Nephron (organoid): ENCODE results near the gene ASTN2.

ENCODE experiments used
- H3K27ac Mint-ChIP-seq, 3 experiments: 2 replicates each; pipeline ENCODE4 v1.8.0; 2020; ENCODE audit warnings: mixed read lengths in 3 of 3, mild to moderate bottlenecking in 2 of 3, moderate library complexity in 1 of 3
- H3K27me3 Mint-ChIP-seq: 2 replicates; pipeline ENCODE4 v1.8.0; 2021; ENCODE audit warnings: low read depth, mild to moderate bottlenecking, moderate library complexity, mixed read lengths
- H3K36me3 Mint-ChIP-seq: 2 replicates; pipeline ENCODE4 v1.8.0; 2020; ENCODE audit warnings: low read depth, mixed read lengths
- H3K4me1 Mint-ChIP-seq: 2 replicates; pipeline ENCODE4 v1.8.0; 2020; ENCODE audit warnings: mixed read lengths
- H3K4me3 Mint-ChIP-seq, 3 experiments: 2 replicates each; pipeline ENCODE4 v1.8.0; 2020; ENCODE audit warnings: mild to moderate bottlenecking in 3 of 3, mixed read lengths in 3 of 3, moderate library complexity in 2 of 3
- H3K9me3 Mint-ChIP-seq: 2 replicates; pipeline ENCODE4 v1.8.0; 2020; ENCODE audit warnings: mixed read lengths
- CTCF ChIP-seq, 3 experiments: fragments of 200-600 bp; sonication (generic); IDR thresholded peaks; one replicate each; pipeline ENCODE4 v1.5.0; 2021; ENCODE audit warnings: antibody characterized with exemption in 3 of 3; ENCODE audit not compliant: unreplicated experiment in 3 of 3

Gene ASTN2

DNA sequence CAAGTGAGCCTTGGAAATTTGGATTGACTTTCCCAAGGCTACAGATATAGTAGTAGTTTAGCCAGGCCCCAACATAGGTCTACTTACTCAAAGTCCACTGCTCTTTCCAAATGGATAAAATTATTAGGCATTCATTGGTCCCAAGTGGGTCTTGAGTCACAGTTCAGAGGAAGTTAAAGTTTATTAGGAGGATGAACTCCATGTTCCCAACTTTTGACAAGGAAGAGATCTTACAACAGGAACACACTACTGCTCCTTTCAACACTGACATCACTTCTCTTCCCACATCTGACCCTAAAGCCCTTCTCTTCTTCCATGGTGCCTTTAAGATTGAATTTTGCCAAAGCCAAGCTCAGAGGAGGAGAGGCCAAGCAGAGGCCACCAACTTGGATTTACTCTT, 962.2 kb downstream of the ASTN2 start:
- Mint-ChIP-seq H3K9me3 (peaks cover 19% of the 10 kb centered on the region), H3K4me1 (peaks cover 21% of the 10 kb centered on the region)
- no peak for TF ChIP-seq CTCF (IDR thresholded peaks at IDR 0.05; ENCODE audit: unreplicated experiment in 3 of 3)

GRCh38 chr9:116452227-116452626, 962.6 kb downstream of the ASTN2 start:
- Mint-ChIP-seq H3K27me3 (no peaks in the 10 kb centered on the region), H3K4me1 (peaks cover 21% of the 10 kb centered on the region), H3K9me3 (peaks cover 17% of the 10 kb centered on the region), H3K27ac (no peak overlapping the region), H3K36me3 (peaks cover 11% of the 10 kb centered on the region), H3K4me3 (no peak overlapping the region)
- no peak for TF ChIP-seq CTCF (IDR thresholded peaks at IDR 0.05; ENCODE audit: unreplicated experiment in 3 of 3)

More for the DNA sequence above, 962.2 kb downstream of the ASTN2 start:
- Mint-ChIP-seq H3K27ac (no peak overlapping the region), H3K36me3 (peaks cover 13% of the 10 kb centered on the region), H3K4me3 (no peak overlapping the region), H3K27me3 (no peaks in the 10 kb centered on the region)

DNA sequence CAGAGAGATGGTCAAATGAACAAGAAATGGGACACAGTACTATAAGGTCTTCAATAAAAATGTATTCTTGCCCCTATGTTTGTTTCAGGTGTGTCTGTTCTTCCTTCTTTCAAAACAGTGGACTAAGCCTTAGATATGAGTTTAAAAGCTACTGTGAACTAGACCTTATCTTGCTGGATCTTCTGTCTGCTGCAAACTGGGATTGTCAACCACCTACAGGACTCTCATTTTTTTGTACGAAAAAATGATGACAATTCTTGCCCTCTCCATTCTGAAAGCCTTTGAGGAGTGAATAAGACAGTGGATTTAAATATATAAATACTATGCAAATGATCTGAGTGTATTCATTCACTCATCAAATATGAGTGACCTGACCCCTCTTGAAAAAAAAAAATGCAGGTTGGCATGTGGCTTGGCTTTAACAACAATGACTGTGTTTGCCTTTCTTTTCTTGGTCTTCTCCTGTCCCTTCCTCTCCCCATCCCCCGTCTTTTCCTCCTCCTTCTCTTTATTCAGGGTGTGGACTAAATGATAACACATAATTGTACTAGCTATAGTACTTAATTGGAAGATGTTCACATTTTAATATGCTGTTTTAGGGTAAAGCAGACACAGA, 963.2 kb downstream of the ASTN2 start:
- TF ChIP-seq CTCF (IDR thresholded peaks at IDR 0.05; ENCODE audit: unreplicated experiment in 3 of 3): no peak
- no peaks in the 10 kb centered on the region for H3K27me3 Mint-ChIP-seq
- H3K4me1 Mint-ChIP-seq: peaks cover 21% of the 10 kb centered on the region
- peaks cover 11% of the 10 kb centered on the region for H3K9me3 Mint-ChIP-seq
- H3K36me3 Mint-ChIP-seq: peaks cover 8% of the 10 kb centered on the region
- H3K27ac Mint-ChIP-seq: peak overlapping the region in 1 of 3 experiments; percentile 22
- no peak overlapping the region for H3K4me3 Mint-ChIP-seq

DNA sequence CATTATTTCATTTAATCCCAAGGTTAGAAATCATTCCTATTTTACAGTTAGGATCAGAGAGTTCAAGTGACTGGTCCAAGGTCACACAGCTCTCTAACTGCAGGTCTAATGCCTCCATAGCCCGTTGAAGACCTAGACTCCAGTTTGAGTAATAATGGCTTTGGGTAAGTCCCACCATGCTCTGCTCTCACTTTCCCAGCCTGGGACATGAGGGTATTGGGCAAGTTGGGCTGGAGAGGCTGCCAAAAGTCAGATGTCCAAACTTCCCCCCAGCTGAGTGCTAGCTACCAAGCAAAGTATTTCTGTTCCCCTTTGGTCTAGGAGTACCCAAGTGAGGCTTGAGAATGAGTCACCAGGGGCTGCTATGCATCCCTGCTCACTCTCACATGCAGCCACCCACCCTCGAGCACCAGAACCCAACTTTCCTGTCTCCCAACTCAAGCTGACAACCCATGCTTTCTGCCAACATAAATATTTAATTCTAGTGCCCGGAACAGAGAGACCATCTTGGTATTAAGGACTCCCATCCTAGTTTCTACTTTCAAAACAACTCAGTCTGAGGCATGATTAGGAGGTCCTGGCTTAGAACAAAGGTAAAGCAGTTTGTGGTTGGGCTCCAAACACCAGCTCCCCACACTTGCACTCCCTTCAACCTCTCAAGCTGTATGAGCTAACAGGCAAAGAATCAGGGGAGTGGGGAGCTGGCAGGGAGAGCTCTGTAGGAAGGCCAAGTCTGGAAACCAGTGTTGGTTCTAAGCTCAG, 964.3 kb downstream of the ASTN2 start:
- Mint-ChIP-seq H3K4me1 (peaks cover 21% of the 10 kb centered on the region), H3K9me3 (peaks cover 2% of the 10 kb centered on the region), H3K27ac (peak overlapping the region; percentile 61 to 94 (median 69)), H3K27me3 (no peaks in the 10 kb centered on the region), H3K36me3 (no peaks in the 10 kb centered on the region), H3K4me3 (no peak overlapping the region)
- TF ChIP-seq CTCF (IDR thresholded peaks at IDR 0.05; ENCODE audit: unreplicated experiment in 3 of 3): no peak

DNA sequence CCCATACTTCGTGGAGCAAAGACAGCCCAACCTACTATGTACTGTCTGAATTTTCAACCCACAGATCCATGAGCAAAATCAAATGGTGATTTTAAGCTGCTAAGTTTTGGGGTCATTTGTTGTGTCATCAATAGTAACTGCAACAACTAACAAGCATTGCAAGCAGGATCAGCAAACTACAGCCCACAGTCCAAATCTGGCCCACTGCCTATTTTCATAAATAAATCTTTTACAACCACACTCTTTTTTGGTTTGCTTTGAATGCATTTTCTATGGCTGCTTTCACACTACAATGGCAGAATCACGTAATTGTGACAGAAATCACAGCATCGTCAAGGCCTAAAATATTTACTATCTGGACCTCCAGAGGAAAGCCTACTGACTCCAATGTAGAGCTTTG, 964.9 kb downstream of the ASTN2 start:
- no peaks in the 10 kb centered on the region for H3K27me3 Mint-ChIP-seq
- no peak overlapping the region for H3K4me3 Mint-ChIP-seq
- peak overlapping the region; percentile 58 to 73 (median 69) for H3K27ac Mint-ChIP-seq
- TF ChIP-seq CTCF (IDR thresholded peaks at IDR 0.05; ENCODE audit: unreplicated experiment in 3 of 3): no peak
- H3K36me3 Mint-ChIP-seq: no peaks in the 10 kb centered on the region
- peaks cover 25% of the 10 kb centered on the region for H3K4me1 Mint-ChIP-seq
- peaks cover 2% of the 10 kb centered on the region for H3K9me3 Mint-ChIP-seq
